ENCODE results near the gene RRAGB. TPM values are rescaled to one million over a fixed set of nuclear protein-coding genes. Genes with fewer than 3 reads are reported as not detected.
"Not testable (repeated sequence)": the region's sequence is repeated elsewhere in the genome, so short reads cannot be mapped to it uniquely, and the experiment has no call there.

The RRAGB gene
- total and polyA plus RNA-seq, 2 donors, result 20.2 to 51.3 TPM

- Histone ChIP-seq H3K9me3 (ENCODE audit: control insufficient read depth in 2 of 2, insufficient read depth in 1 of 2, low read length in 1 of 2) (no peaks in the 10 kb centered on the region), H3K36me3 (ENCODE audit: control insufficient read depth in 2 of 2, insufficient read depth in 2 of 2, low read length in 1 of 2) (no peaks in the 10 kb centered on the region)
- 74% methylated on average over 1 of the region's 1 CpG for WGBS
These were observed 7.8 kb upstream of the RRAGB start for GRCh38 chrX:55709735-55710134.

GRCh38 chrX:55710701-55711100 is 6.8 kb upstream of the RRAGB start:
- Histone ChIP-seq H3K36me3 (ENCODE audit: control insufficient read depth in 2 of 2, insufficient read depth in 2 of 2, low read length in 1 of 2) (no peaks in the 10 kb centered on the region), H3K9me3 (ENCODE audit: control insufficient read depth in 2 of 2, insufficient read depth in 1 of 2, low read length in 1 of 2) (no peaks in the 10 kb centered on the region), H3K27me3 (ENCODE audit: control insufficient read depth in 2 of 2, insufficient read depth in 1 of 2, low read length in 1 of 2) (no peaks in the 10 kb centered on the region), H3K4me1 (ENCODE audit: control insufficient read depth in 2 of 2, insufficient read depth in 2 of 2, low read length in 2 of 2) (no peaks in the 10 kb centered on the region), H3K27ac (ENCODE audit: low read depth in 1 of 2, low read length in 1 of 2) (no peak overlapping the region), H3K4me3 (ENCODE audit: low read length in 2 of 2) (no peak overlapping the region)
- 59% methylated on average over 3 of the region's 3 CpGs for WGBS
- DNase-seq (ENCODE audit: low read depth in 6 of 9, low spot score in 9 of 9), result no peak

More at GRCh38 chrX:55709735-55710134, 7.8 kb upstream of the RRAGB start:
- DNase-seq (ENCODE audit: low read depth in 6 of 9, low spot score in 9 of 9), result peak in 1 of 9 donors; percentile 9
- no peaks in the 10 kb centered on the region for H3K4me1 ChIP-seq (ENCODE audit: control insufficient read depth in 2 of 2, insufficient read depth in 2 of 2, low read length in 2 of 2)
- H3K27me3 ChIP-seq (ENCODE audit: control insufficient read depth in 2 of 2, insufficient read depth in 1 of 2, low read length in 1 of 2), result no peaks in the 10 kb centered on the region
- H3K27ac ChIP-seq (ENCODE audit: low read depth in 1 of 2, low read length in 1 of 2), result no peak overlapping the region
- H3K4me3 ChIP-seq (ENCODE audit: low read length in 2 of 2), result no peak overlapping the region

GRCh38 chrX:55713631-55714030 is 3.9 kb upstream of the RRAGB start:
- Histone ChIP-seq H3K4me1 (ENCODE audit: control insufficient read depth in 2 of 2, insufficient read depth in 2 of 2, low read length in 2 of 2) (peaks cover 0 to 3% of the 10 kb centered on the region in 2 donors), H3K27ac (ENCODE audit: low read depth in 1 of 2, low read length in 1 of 2) (no peak overlapping the region), H3K27me3 (ENCODE audit: control insufficient read depth in 2 of 2, insufficient read depth in 1 of 2, low read length in 1 of 2) (no peaks in the 10 kb centered on the region), H3K36me3 (ENCODE audit: control insufficient read depth in 2 of 2, insufficient read depth in 2 of 2, low read length in 1 of 2) (no peaks in the 10 kb centered on the region), H3K9me3 (ENCODE audit: control insufficient read depth in 2 of 2, insufficient read depth in 1 of 2, low read length in 1 of 2) (no peaks in the 10 kb centered on the region), H3K4me3 (ENCODE audit: low read length in 2 of 2) (no peak overlapping the region)
- DNase-seq (ENCODE audit: low read depth in 6 of 9, low spot score in 9 of 9), result no peak
- WGBS, result 45% methylated on average over 1 of the region's 1 CpG

- H3K36me3 ChIP-seq (ENCODE audit: control insufficient read depth in 2 of 2, insufficient read depth in 2 of 2, low read length in 1 of 2), result no peaks in the 10 kb centered on the region
- no peak overlapping the region for H3K27ac ChIP-seq (ENCODE audit: low read depth in 1 of 2, low read length in 1 of 2)
- WGBS, result 89% methylated on average over 5 of the region's 5 CpGs
- no peaks in the 10 kb centered on the region for H3K27me3 ChIP-seq (ENCODE audit: control insufficient read depth in 2 of 2, insufficient read depth in 1 of 2, low read length in 1 of 2)
- DNase-seq (ENCODE audit: low read depth in 6 of 9, low spot score in 9 of 9), result no peak
- no peak overlapping the region for H3K4me3 ChIP-seq (ENCODE audit: low read length in 2 of 2)
- no peaks in the 10 kb centered on the region for H3K9me3 ChIP-seq (ENCODE audit: control insufficient read depth in 2 of 2, insufficient read depth in 1 of 2, low read length in 1 of 2)
- peaks cover 0 to 3% of the 10 kb centered on the region in 2 donors for H3K4me1 ChIP-seq (ENCODE audit: control insufficient read depth in 2 of 2, insufficient read depth in 2 of 2, low read length in 2 of 2)
These were observed 3.4 kb upstream of the RRAGB start for GRCh38 chrX:55714161-55714560.

GRCh38 chrX:55715847-55716246 is 1.7 kb upstream of the RRAGB start:
- no peaks in the 10 kb centered on the region for H3K9me3 ChIP-seq (ENCODE audit: control insufficient read depth in 2 of 2, insufficient read depth in 1 of 2, low read length in 1 of 2)
- WGBS, result 78% methylated on average over 7 of the region's 7 CpGs
- H3K4me1 ChIP-seq (ENCODE audit: control insufficient read depth in 2 of 2, insufficient read depth in 2 of 2, low read length in 2 of 2), result peaks cover 0 to 3% of the 10 kb centered on the region in 2 donors
- H3K27me3 ChIP-seq (ENCODE audit: control insufficient read depth in 2 of 2, insufficient read depth in 1 of 2, low read length in 1 of 2), result no peaks in the 10 kb centered on the region
- no peak overlapping the region for H3K27ac ChIP-seq (ENCODE audit: low read depth in 1 of 2, low read length in 1 of 2)
- peak in 1 of 9 donors; percentile 6 for DNase-seq (ENCODE audit: low read depth in 6 of 9, low spot score in 9 of 9)
- peaks cover 0 to 1% of the 10 kb centered on the region in 2 donors for H3K36me3 ChIP-seq (ENCODE audit: control insufficient read depth in 2 of 2, insufficient read depth in 2 of 2, low read length in 1 of 2)
- no peak overlapping the region for H3K4me3 ChIP-seq (ENCODE audit: low read length in 2 of 2)

GRCh38 chrX:55716937-55717336 is 612 bp upstream of the RRAGB start:
- Histone ChIP-seq H3K4me1 (ENCODE audit: control insufficient read depth in 2 of 2, insufficient read depth in 2 of 2, low read length in 2 of 2) (peaks cover 0 to 3% of the 10 kb centered on the region in 2 donors), H3K9me3 (ENCODE audit: control insufficient read depth in 2 of 2, insufficient read depth in 1 of 2, low read length in 1 of 2) (no peaks in the 10 kb centered on the region), H3K36me3 (ENCODE audit: control insufficient read depth in 2 of 2, insufficient read depth in 2 of 2, low read length in 1 of 2) (peaks cover 0 to 7% of the 10 kb centered on the region in 2 donors), H3K27ac (ENCODE audit: low read depth in 1 of 2, low read length in 1 of 2) (peak overlapping the region in 1 of 2 donors; percentile 55), H3K27me3 (ENCODE audit: control insufficient read depth in 2 of 2, insufficient read depth in 1 of 2, low read length in 1 of 2) (no peaks in the 10 kb centered on the region), H3K4me3 (ENCODE audit: low read length in 2 of 2) (peak overlapping the region; percentile 26 to 33)
- DNase-seq (ENCODE audit: low read depth in 6 of 9, low spot score in 9 of 9), result no peak
- WGBS, result 36% methylated on average over 3 of the region's 3 CpGs

- H3K27me3 ChIP-seq (ENCODE audit: control insufficient read depth in 2 of 2, insufficient read depth in 1 of 2, low read length in 1 of 2), result no peaks in the 10 kb centered on the region
- no peaks in the 10 kb centered on the region for H3K9me3 ChIP-seq (ENCODE audit: control insufficient read depth in 2 of 2, insufficient read depth in 1 of 2, low read length in 1 of 2)
- H3K36me3 ChIP-seq (ENCODE audit: control insufficient read depth in 2 of 2, insufficient read depth in 2 of 2, low read length in 1 of 2), result peaks cover 9 to 19% of the 10 kb centered on the region in 2 donors
- no peaks in the 10 kb centered on the region for H3K4me1 ChIP-seq (ENCODE audit: control insufficient read depth in 2 of 2, insufficient read depth in 2 of 2, low read length in 2 of 2)
- H3K4me3 ChIP-seq (ENCODE audit: low read length in 2 of 2), result no peak overlapping the region
- 98% methylated on average over 2 of the region's 2 CpGs for WGBS
- H3K27ac ChIP-seq (ENCODE audit: low read depth in 1 of 2, low read length in 1 of 2), result no peak overlapping the region
- no peak for DNase-seq (ENCODE audit: low read depth in 6 of 9, low spot score in 9 of 9)
These were observed 14.3 kb downstream of the RRAGB start for GRCh38 chrX:55731826-55732225.

- Histone ChIP-seq H3K36me3 (ENCODE audit: control insufficient read depth in 2 of 2, insufficient read depth in 2 of 2, low read length in 1 of 2) (peaks cover 24 to 26% of the 10 kb centered on the region in 2 donors), H3K4me1 (ENCODE audit: control insufficient read depth in 2 of 2, insufficient read depth in 2 of 2, low read length in 2 of 2) (no peaks in the 10 kb centered on the region), H3K4me3 (ENCODE audit: low read length in 2 of 2) (no peak overlapping the region), H3K27ac (ENCODE audit: low read depth in 1 of 2, low read length in 1 of 2) (no peak overlapping the region), H3K9me3 (ENCODE audit: control insufficient read depth in 2 of 2, insufficient read depth in 1 of 2, low read length in 1 of 2) (no peaks in the 10 kb centered on the region), H3K27me3 (ENCODE audit: control insufficient read depth in 2 of 2, insufficient read depth in 1 of 2, low read length in 1 of 2) (no peaks in the 10 kb centered on the region)
- no peak for DNase-seq (ENCODE audit: low read depth in 6 of 9, low spot score in 9 of 9)
- WGBS, result 100% methylated on average over 4 of the region's 4 CpGs
These were observed 21.4 kb downstream of the RRAGB start for GRCh38 chrX:55738969-55739368.

- no peaks in the 10 kb centered on the region for H3K9me3 ChIP-seq (ENCODE audit: control insufficient read depth in 2 of 2, insufficient read depth in 1 of 2, low read length in 1 of 2)
- no peaks in the 10 kb centered on the region for H3K4me1 ChIP-seq (ENCODE audit: control insufficient read depth in 2 of 2, insufficient read depth in 2 of 2, low read length in 2 of 2)
- WGBS, result 95% methylated on average over 2 of the region's 2 CpGs
- no peak for DNase-seq (ENCODE audit: low read depth in 6 of 9, low spot score in 9 of 9)
- H3K27me3 ChIP-seq (ENCODE audit: control insufficient read depth in 2 of 2, insufficient read depth in 1 of 2, low read length in 1 of 2), result no peaks in the 10 kb centered on the region
- H3K36me3 ChIP-seq (ENCODE audit: control insufficient read depth in 2 of 2, insufficient read depth in 2 of 2, low read length in 1 of 2), result peaks cover 15 to 18% of the 10 kb centered on the region in 2 donors
- H3K27ac ChIP-seq (ENCODE audit: low read depth in 1 of 2, low read length in 1 of 2), result no peak overlapping the region
- no peak overlapping the region for H3K4me3 ChIP-seq (ENCODE audit: low read length in 2 of 2)
These were observed 25.1 kb downstream of the RRAGB start for GRCh38 chrX:55742649-55743048.

- H3K27ac ChIP-seq (ENCODE audit: low read depth in 1 of 2, low read length in 1 of 2); H3K4me1 ChIP-seq (ENCODE audit: control insufficient read depth in 2 of 2, insufficient read depth in 2 of 2, low read length in 2 of 2); DNase-seq (ENCODE audit: low read depth in 6 of 9, low spot score in 9 of 9); H3K4me3 ChIP-seq (ENCODE audit: low read length in 2 of 2); H3K9me3 ChIP-seq (ENCODE audit: control insufficient read depth in 2 of 2, insufficient read depth in 1 of 2, low read length in 1 of 2); H3K36me3 ChIP-seq (ENCODE audit: control insufficient read depth in 2 of 2, insufficient read depth in 2 of 2, low read length in 1 of 2); H3K27me3 ChIP-seq (ENCODE audit: control insufficient read depth in 2 of 2, insufficient read depth in 1 of 2, low read length in 1 of 2): not testable (repeated sequence)
- WGBS, result 93% methylated on average over 18 of the region's 24 CpGs
These were observed 30.9 kb downstream of the RRAGB start for GRCh38 chrX:55748463-55748862.

Measured in thymus (tissue), 11 donors.